HL-60 (cell line): Measurements from ENCODE around the gene TTC39A.

Source experiments
- DNase-seq, 2 experiments: peaks; one replicate each; pipeline ENCODE4 v3.0.0-alpha.2; 2010 to 2020; ENCODE audit warnings: low read depth in 1 of 2, low spot score in 1 of 2
- H3K27ac ChIP-seq: fragments of 250-450 bp; sonication (Bioruptor Pico); replicated peaks from 2 replicates; pipeline ENCODE4 v1.5.1; 2020; ENCODE audit warnings: mild to moderate bottlenecking, moderate library complexity
- H3K27me3 ChIP-seq: fragments of 250-450 bp; sonication (Bioruptor Pico); 2 replicates; pipeline ENCODE4 v1.5.1; 2021; ENCODE audit warnings: mild to moderate bottlenecking, moderate library complexity; ENCODE audit not compliant: insufficient read depth, poor library complexity, severe bottlenecking
- H3K4me3 ChIP-seq: replicated peaks from 2 replicates; pipeline ENCODE4 v1.5.1; 2011; ENCODE audit warnings: mild to moderate bottlenecking, control low read depth, low read length; ENCODE audit not compliant: insufficient read depth
- GABPA ChIP-seq: IDR thresholded peaks from 2 replicates; pipeline ENCODE4 v1.6.1; 2012; ENCODE audit warnings: low read depth
- POLR2AphosphoS5 ChIP-seq: IDR thresholded peaks from 2 replicates; pipeline ENCODE4 v1.6.1; 2012; ENCODE audit warnings: low read depth
- SPI1 ChIP-seq: IDR thresholded peaks from 2 replicates; pipeline ENCODE4 v1.6.1; 2012; ENCODE audit warnings: low read depth, mild to moderate bottlenecking, borderline replicate concordance
- TF ChIP-seq, protein P1 (sequence below): IDR thresholded peaks from one replicate; pipeline ENCODE4 v1.5.1; 2011; ENCODE audit warnings: low read length, control low read depth, inconsistent platforms; ENCODE audit not compliant: insufficient read depth
- TF ChIP-seq, protein P2 (sequence below): IDR thresholded peaks from 2 replicates; pipeline ENCODE4 v1.6.1; 2012; ENCODE audit warnings: low read depth; ENCODE audit not compliant: insufficient replicate concordance

The TTC39A gene

DNA sequence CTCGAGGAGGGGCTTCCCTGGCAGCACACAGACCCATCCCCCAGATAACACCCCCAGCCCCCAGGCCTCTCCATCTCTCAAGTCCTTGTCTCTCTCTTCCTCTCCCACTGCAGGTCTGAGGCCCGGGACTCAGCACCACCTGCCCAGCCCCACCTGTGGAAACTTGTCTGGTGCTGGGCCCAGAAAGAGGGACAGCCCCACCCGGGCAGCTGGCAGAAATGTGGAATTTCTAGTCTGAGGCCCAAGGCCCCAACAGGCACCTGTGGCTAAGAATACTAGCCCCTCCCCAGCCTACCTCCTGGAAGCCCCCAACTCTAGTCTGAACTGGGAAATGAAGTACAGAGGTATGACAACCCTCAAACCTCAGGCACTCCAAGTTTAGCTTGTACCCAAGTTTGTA is 15.4 kb downstream of the TTC39A start:
- H3K27me3 ChIP-seq, result no peaks in the 10 kb centered on the region
- TF ChIP-seq, protein P1, sequence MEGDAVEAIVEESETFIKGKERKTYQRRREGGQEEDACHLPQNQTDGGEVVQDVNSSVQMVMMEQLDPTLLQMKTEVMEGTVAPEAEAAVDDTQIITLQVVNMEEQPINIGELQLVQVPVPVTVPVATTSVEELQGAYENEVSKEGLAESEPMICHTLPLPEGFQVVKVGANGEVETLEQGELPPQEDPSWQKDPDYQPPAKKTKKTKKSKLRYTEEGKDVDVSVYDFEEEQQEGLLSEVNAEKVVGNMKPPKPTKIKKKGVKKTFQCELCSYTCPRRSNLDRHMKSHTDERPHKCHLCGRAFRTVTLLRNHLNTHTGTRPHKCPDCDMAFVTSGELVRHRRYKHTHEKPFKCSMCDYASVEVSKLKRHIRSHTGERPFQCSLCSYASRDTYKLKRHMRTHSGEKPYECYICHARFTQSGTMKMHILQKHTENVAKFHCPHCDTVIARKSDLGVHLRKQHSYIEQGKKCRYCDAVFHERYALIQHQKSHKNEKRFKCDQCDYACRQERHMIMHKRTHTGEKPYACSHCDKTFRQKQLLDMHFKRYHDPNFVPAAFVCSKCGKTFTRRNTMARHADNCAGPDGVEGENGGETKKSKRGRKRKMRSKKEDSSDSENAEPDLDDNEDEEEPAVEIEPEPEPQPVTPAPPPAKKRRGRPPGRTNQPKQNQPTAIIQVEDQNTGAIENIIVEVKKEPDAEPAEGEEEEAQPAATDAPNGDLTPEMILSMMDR, result no peak
- TF ChIP-seq SPI1, result no peak
- TF ChIP-seq POLR2AphosphoS5, result no peak
- no peak for TF ChIP-seq GABPA
- TF ChIP-seq, protein P2, sequence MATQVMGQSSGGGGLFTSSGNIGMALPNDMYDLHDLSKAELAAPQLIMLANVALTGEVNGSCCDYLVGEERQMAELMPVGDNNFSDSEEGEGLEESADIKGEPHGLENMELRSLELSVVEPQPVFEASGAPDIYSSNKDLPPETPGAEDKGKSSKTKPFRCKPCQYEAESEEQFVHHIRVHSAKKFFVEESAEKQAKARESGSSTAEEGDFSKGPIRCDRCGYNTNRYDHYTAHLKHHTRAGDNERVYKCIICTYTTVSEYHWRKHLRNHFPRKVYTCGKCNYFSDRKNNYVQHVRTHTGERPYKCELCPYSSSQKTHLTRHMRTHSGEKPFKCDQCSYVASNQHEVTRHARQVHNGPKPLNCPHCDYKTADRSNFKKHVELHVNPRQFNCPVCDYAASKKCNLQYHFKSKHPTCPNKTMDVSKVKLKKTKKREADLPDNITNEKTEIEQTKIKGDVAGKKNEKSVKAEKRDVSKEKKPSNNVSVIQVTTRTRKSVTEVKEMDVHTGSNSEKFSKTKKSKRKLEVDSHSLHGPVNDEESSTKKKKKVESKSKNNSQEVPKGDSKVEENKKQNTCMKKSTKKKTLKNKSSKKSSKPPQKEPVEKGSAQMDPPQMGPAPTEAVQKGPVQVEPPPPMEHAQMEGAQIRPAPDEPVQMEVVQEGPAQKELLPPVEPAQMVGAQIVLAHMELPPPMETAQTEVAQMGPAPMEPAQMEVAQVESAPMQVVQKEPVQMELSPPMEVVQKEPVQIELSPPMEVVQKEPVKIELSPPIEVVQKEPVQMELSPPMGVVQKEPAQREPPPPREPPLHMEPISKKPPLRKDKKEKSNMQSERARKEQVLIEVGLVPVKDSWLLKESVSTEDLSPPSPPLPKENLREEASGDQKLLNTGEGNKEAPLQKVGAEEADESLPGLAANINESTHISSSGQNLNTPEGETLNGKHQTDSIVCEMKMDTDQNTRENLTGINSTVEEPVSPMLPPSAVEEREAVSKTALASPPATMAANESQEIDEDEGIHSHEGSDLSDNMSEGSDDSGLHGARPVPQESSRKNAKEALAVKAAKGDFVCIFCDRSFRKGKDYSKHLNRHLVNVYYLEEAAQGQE, result no peak
- no peak overlapping the region for H3K27ac ChIP-seq
- no peak for DNase-seq
- H3K4me3 ChIP-seq, result no peak overlapping the region

- Histone ChIP-seq H3K27me3 (no peaks in the 10 kb centered on the region), H3K27ac (no peak overlapping the region), H3K4me3 (no peak overlapping the region)
- no peak for DNase-seq
- no peak for TF ChIP-seq GABPA
- TF ChIP-seq SPI1, result no peak
- TF ChIP-seq, protein P1, result no peak
- TF ChIP-seq POLR2AphosphoS5, result no peak
- TF ChIP-seq, protein P2, result no peak
These were observed 16.2 kb downstream of the TTC39A start for GRCh38 chr1:51313961-51314777.

GRCh38 chr1:51313268-51313852 is 17.0 kb downstream of the TTC39A start:
- no peak overlapping the region for H3K27ac ChIP-seq
- TF ChIP-seq, protein P1, result no peak
- H3K4me3 ChIP-seq, result no peak overlapping the region
- no peak for DNase-seq
- no peaks in the 10 kb centered on the region for H3K27me3 ChIP-seq
